Measurements from ENCODE around the gene VSIG10L.

Gene VSIG10L

GRCh38 chr19:51311351-51312257 is 30.3 kb downstream of the VSIG10L start, which contains the start of gene IGLON5:
IGLON5 (plus strand) TSS chr19:51311644; CDS start chr19:51311848, 204 bp downstream.
- no peak for DNase-seq

GRCh38 chr19:51305479-51305878 is 36.5 kb downstream of the VSIG10L start:
- DNase-seq: no peak

GRCh38 chr19:51301266-51301665 is 40.7 kb downstream of the VSIG10L start:
- DNase-seq: no peak

- DNase-seq: no peak
Observed at GRCh38 chr19:51297406-51297805, 44.5 kb downstream of the VSIG10L start.

GRCh38 chr19:51296336-51297093 is 45.4 kb downstream of the VSIG10L start:
- no peak for DNase-seq

GRCh38 chr19:51295382-51296126 is 46.4 kb downstream of the VSIG10L start:
- DNase-seq: no peak

- no peak for DNase-seq
Observed at GRCh38 chr19:51294977-51295375, 47.0 kb downstream of the VSIG10L start.

GRCh38 chr19:51294211-51294976 is 47.5 kb downstream of the VSIG10L start:
- no peak for DNase-seq

- DNase-seq: no peak
Observed at GRCh38 chr19:51293571-51294210, 48.2 kb downstream of the VSIG10L start.

- DNase-seq: no peak
Observed at GRCh38 chr19:51292971-51293370, 49.0 kb downstream of the VSIG10L start.

DNA sequence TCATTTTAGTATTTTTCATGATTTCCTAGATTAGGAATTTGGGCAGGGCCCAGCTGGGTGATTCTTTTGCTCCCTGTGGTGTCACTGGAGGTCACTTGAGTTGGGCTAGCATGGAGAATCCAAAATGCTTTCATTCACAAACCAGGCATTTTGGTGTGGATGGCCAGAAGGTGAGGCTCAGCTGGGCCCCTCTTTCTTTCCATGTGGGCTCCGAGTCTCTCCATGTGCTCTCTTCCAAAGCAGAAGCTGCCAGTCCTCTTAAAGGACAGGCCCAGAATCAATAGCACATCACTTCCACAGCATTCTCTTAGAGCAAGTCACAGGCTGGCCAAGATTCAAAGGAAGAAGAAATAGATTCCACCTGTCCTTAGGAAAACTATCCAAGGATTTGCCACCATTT is 52.3 kb downstream of the VSIG10L start:
- no peak for DNase-seq

DNA sequence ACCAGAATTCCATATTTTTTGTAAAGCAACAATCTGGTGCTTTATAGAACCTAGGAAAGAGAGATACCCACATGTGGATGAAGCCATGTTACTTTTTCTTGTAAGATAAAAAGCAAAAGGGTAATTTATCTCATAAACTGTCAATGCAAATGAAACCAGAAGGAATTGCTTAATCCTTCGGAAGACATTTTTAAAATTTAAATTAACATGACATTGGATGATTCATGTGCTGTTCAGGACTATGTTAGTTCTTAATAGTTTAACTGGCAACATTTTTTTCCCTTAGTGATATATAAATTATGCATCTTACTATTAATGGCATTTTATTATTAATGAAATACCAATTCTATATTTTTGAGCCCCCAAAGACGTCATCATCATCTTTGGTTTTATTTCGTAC is 56.3 kb downstream of the VSIG10L start:
- no peak for DNase-seq

GRCh38 chr19:51282335-51282734 is 59.6 kb downstream of the VSIG10L start:
- DNase-seq: no peak
